CD4-positive, alpha-beta T cell (primary cell): ENCODE measurements around the gene ASCC3. TPM values are rescaled to one million over a fixed set of nuclear protein-coding genes. Genes with fewer than 3 reads are reported as not detected.

ENCODE experiments used
- ATAC-seq: fragments of 200-7000 bp; cut with Tn5 transposase; one replicate; pipeline ENCODE4 v1.10.0; 2022; ENCODE audit warnings: mild to moderate bottlenecking; ENCODE audit not compliant: poor library complexity
- CTCF ChIA-PET: fragments of 350-600 bp; sonication (Branson Sonifier 250); formaldehyde crosslinking; loops from one replicate; lab custom pipeline; 2021; ENCODE audit warnings: antibody characterized with exemption, inconsistent platforms; lab: Charles Lee
- POLR2A ChIA-PET: fragments of 350-600 bp; sonication (Branson Sonifier 250); formaldehyde crosslinking; loops from one replicate; lab custom pipeline; 2021; ENCODE audit warnings: antibody characterized with exemption, inconsistent platforms; lab: Charles Lee
- DNase-seq, 14 experiments: peaks; one replicate each; pipeline ENCODE4 v3.0.0-alpha.2; 2013 to 2020; ENCODE audit warnings: mixed read lengths in 2 of 14
- H3K27ac ChIP-seq, 2 donors: one replicate each; pipeline versions ENCODE4 v1.5.1 to v1.7.0; 2013; ENCODE audit warnings: low read length in 2 of 2, low read depth in 1 of 2, mild to moderate bottlenecking in 1 of 2
- H3K27me3 ChIP-seq, 2 experiments: 1 replicate in 1 of 2; 2 replicates in 1 of 2; pipeline versions ENCODE4 v1.6.1 to v1.7.0; 2013; ENCODE audit warnings: low read length in 2 of 2, control low read depth in 1 of 2, mild to moderate bottlenecking in 1 of 2, moderate library complexity in 1 of 2; ENCODE audit not compliant: insufficient read depth in 2 of 2, control insufficient read depth in 1 of 2
- H3K36me3 ChIP-seq: one replicate; pipeline ENCODE4 v1.6.1; 2013; ENCODE audit warnings: low read length, control low read depth; ENCODE audit not compliant: insufficient read depth
- H3K4me1 ChIP-seq: one replicate; pipeline ENCODE4 v1.6.1; 2013; ENCODE audit warnings: low read length, control low read depth; ENCODE audit not compliant: insufficient read depth
- H3K4me3 ChIP-seq: one replicate; pipeline ENCODE4 v1.5.1; 2013; ENCODE audit warnings: mild to moderate bottlenecking, low read length, moderate library complexity
- H3K9me3 ChIP-seq, 2 experiments: 1 replicate in 1 of 2; 2 replicates in 1 of 2; pipeline versions ENCODE4 v1.6.1 to v1.7.0; 2013; ENCODE audit warnings: low read length in 2 of 2, mild to moderate bottlenecking in 2 of 2, control low read depth in 1 of 2, moderate library complexity in 1 of 2; ENCODE audit not compliant: control insufficient read depth in 1 of 2, insufficient read depth in 1 of 2
- H3K27ac Mint-ChIP-seq: one replicate; pipeline ENCODE4 v1.8.0; 2020; ENCODE audit warnings: mixed read lengths
- H3K27me3 Mint-ChIP-seq: one replicate; pipeline ENCODE4 v1.8.0; 2021; ENCODE audit warnings: mixed read lengths
- H3K36me3 Mint-ChIP-seq: one replicate; pipeline ENCODE4 v1.8.0; 2021; ENCODE audit warnings: low read depth, mixed read lengths
- H3K4me1 Mint-ChIP-seq: one replicate; pipeline ENCODE4 v1.8.0; 2021; ENCODE audit warnings: low read depth, mixed read lengths
- H3K4me3 Mint-ChIP-seq: one replicate; pipeline ENCODE4 v1.8.0; 2020; ENCODE audit warnings: mild to moderate bottlenecking, mixed read lengths
- H3K9me3 Mint-ChIP-seq: one replicate; pipeline ENCODE4 v1.8.0; 2020; ENCODE audit warnings: mixed read lengths
- intact Hi-C, 2 experiments: fragments of 100-400 bp; cut with DNase I in 1 of 2; cut with micrococcal nuclease in 1 of 2; formaldehyde crosslinking; loops; one replicate each; pipeline versions ENCODE4 v1.15.1 to v1.9.0; 2023 to 2025; cut with DNase I, micrococcal nuclease
- total RNA-seq, 174 experiments: library from RNA in 2 of 174; stranded (reverse) in 2 of 174; gene quantifications; one replicate each; pipeline ENCODE4 v1.2.3 and lab custom pipeline; 2021 to 2026
- TF ChIP-seq, protein P1 (sequence below): fragments of 200-600 bp; IDR thresholded peaks from one replicate; pipeline ENCODE4 v1.8.0; 2022; ENCODE audit warnings: antibody characterized with exemption, mild to moderate bottlenecking

The ASCC3 gene
- total RNA-seq, 2 experiments from 2014 or later = 28.9 to 30.4 TPM

DNA sequence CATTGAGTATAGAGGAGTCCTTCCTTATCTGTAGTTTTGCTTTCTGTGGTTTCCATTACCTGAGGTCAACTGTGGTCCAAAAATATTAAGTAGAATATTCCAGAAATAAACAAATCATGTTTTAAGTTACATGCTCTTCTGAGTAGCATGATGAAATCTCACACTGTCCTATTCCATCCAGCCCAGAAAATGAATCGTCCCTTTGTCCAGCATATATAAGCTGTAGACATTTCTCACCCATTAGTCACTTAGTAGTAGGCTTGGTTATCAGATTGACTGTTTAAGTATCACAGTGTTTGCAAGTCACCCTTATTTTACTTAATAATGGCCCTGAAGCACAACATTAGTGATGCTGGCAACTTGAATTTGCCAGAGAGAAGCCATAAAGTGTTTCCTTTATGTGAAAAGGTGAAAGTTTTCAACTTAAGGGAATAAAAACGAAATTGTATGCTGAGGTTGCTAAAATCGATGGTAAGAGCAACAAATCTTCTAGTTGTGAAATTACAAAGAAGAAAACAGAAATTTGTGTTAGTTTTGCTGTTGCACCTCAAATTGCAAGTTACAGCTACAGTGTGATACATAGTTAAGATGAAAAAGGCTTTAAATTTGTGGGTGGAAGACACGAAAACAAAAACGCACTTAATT is 217.8 kb downstream of the ASCC3 start:
- DNase-seq = no peak
- H3K27ac ChIP-seq = no peak overlapping the region
- peaks cover 7% of the 10 kb centered on the region for H3K36me3 ChIP-seq
- no peak overlapping the region for H3K27ac Mint-ChIP-seq
- no peaks in the 10 kb centered on the region for H3K27me3 Mint-ChIP-seq
- H3K36me3 Mint-ChIP-seq = peaks cover 12% of the 10 kb centered on the region
- peaks cover 10% of the 10 kb centered on the region for H3K4me1 Mint-ChIP-seq
- no peaks in the 10 kb centered on the region for H3K9me3 ChIP-seq
- H3K4me1 ChIP-seq = no peaks in the 10 kb centered on the region
- ChIA-PET POLR2A (no interaction called here), CTCF (interaction anchor here (1.1 to 1.3 kb wide), 3 partner anchors 10 to 661 kb away, joined by 3 to 4 read pairs (median 3); no protein-coding TSS in a partner anchor)
- no peak overlapping the region for H3K4me3 Mint-ChIP-seq
- intact Hi-C loops = loop anchor here (5.0 to 10.0 kb wide), 5 partner anchors 546 to 1199 kb away; no protein-coding TSS in a partner anchor
- TF ChIP-seq, protein P1, sequence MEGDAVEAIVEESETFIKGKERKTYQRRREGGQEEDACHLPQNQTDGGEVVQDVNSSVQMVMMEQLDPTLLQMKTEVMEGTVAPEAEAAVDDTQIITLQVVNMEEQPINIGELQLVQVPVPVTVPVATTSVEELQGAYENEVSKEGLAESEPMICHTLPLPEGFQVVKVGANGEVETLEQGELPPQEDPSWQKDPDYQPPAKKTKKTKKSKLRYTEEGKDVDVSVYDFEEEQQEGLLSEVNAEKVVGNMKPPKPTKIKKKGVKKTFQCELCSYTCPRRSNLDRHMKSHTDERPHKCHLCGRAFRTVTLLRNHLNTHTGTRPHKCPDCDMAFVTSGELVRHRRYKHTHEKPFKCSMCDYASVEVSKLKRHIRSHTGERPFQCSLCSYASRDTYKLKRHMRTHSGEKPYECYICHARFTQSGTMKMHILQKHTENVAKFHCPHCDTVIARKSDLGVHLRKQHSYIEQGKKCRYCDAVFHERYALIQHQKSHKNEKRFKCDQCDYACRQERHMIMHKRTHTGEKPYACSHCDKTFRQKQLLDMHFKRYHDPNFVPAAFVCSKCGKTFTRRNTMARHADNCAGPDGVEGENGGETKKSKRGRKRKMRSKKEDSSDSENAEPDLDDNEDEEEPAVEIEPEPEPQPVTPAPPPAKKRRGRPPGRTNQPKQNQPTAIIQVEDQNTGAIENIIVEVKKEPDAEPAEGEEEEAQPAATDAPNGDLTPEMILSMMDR = no peak
- no peaks in the 10 kb centered on the region for H3K27me3 ChIP-seq
- no peak for ATAC-seq
- H3K4me3 ChIP-seq = no peak overlapping the region
- no peaks in the 10 kb centered on the region for H3K9me3 Mint-ChIP-seq

- no peak overlapping the region for H3K27ac ChIP-seq
- CTCF ChIA-PET = no interaction called here
- TF ChIP-seq, protein P1 = no peak
- POLR2A ChIA-PET = no interaction called here
- H3K4me1 Mint-ChIP-seq = peaks cover 10% of the 10 kb centered on the region
- H3K4me3 Mint-ChIP-seq = no peak overlapping the region
- H3K4me3 ChIP-seq = no peak overlapping the region
- intact Hi-C loops = loop anchor here (5.0 to 10.0 kb wide), 5 partner anchors 545 to 1197 kb away; no protein-coding TSS in a partner anchor
- H3K9me3 Mint-ChIP-seq = no peaks in the 10 kb centered on the region
- no peaks in the 10 kb centered on the region for H3K27me3 Mint-ChIP-seq
- no peak overlapping the region for H3K27ac Mint-ChIP-seq
- ATAC-seq (no peak), DNase-seq (no peak)
- peaks cover 7% of the 10 kb centered on the region for H3K36me3 ChIP-seq
- H3K36me3 Mint-ChIP-seq = peaks cover 12% of the 10 kb centered on the region
- no peaks in the 10 kb centered on the region for H3K4me1 ChIP-seq
- H3K27me3 ChIP-seq = no peaks in the 10 kb centered on the region
- no peaks in the 10 kb centered on the region for H3K9me3 ChIP-seq
These were observed 218.9 kb downstream of the ASCC3 start for GRCh38 chr6:100662264-100662663.

DNA sequence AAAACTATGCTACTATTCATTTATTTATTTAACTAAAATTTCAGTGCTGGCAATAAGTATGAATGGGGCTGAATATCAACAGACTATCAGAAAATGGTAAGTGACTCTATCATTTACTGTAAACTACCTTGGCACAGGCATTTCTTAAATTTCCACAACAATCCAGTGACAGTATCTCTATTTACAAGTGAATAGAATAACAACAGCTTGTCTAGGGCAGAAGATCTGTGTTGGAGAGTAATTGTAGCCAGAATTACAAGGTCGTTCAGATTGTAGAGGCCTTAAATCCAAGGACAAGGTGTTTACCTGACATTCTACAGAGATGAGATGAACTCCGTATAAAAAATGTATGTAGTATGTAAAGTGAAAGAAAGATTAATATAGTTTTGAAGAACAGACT is 222.6 kb downstream of the ASCC3 start:
- POLR2A ChIA-PET = no interaction called here
- TF ChIP-seq, protein P1 = no peak
- no peaks in the 10 kb centered on the region for H3K9me3 Mint-ChIP-seq
- H3K27me3 Mint-ChIP-seq = no peaks in the 10 kb centered on the region
- Histone ChIP-seq H3K9me3 (no peaks in the 10 kb centered on the region), H3K4me3 (no peak overlapping the region), H3K27me3 (no peaks in the 10 kb centered on the region), H3K4me1 (no peaks in the 10 kb centered on the region), H3K27ac (no peak overlapping the region), H3K36me3 (peaks cover 14% of the 10 kb centered on the region)
- ATAC-seq (no peak), DNase-seq (no peak)
- no peak overlapping the region for H3K27ac Mint-ChIP-seq
- CTCF ChIA-PET = no interaction called here
- peaks cover 24% of the 10 kb centered on the region for H3K36me3 Mint-ChIP-seq
- intact Hi-C loops = no loop called here
- no peak overlapping the region for H3K4me3 Mint-ChIP-seq
- no peaks in the 10 kb centered on the region for H3K4me1 Mint-ChIP-seq
